HG03175 (cell line): ENCODE results near the gene ITPR1.

Source experiments
- ATAC-seq: cut with Tn5 transposase; IDR thresholded peaks from one replicate; pipeline ENCODE4 v1.9.1; 2021; ENCODE audit warnings: mild to moderate bottlenecking, moderate library complexity; ENCODE audit not compliant: unreplicated experiment

The ITPR1 gene

GRCh38 chr3:4738737-4739274, 245.7 kb downstream of the ITPR1 start:
- ATAC-seq, result peak; percentile 54

GRCh38 chr3:4739289-4740236, 246.4 kb downstream of the ITPR1 start:
- ATAC-seq, result no peak

GRCh38 chr3:4740397-4741105, 247.4 kb downstream of the ITPR1 start:
- ATAC-seq, result no peak

GRCh38 chr3:4741106-4741403, 247.9 kb downstream of the ITPR1 start:
- no peak for ATAC-seq

GRCh38 chr3:4741404-4742307, 248.5 kb downstream of the ITPR1 start:
- no peak for ATAC-seq

GRCh38 chr3:4742359-4742758, 249.2 kb downstream of the ITPR1 start:
- no peak for ATAC-seq

GRCh38 chr3:4743371-4743770, 250.2 kb downstream of the ITPR1 start:
- ATAC-seq, result no peak

GRCh38 chr3:4744405-4745234, 251.5 kb downstream of the ITPR1 start:
- no peak for ATAC-seq

GRCh38 chr3:4745235-4745610, 252.1 kb downstream of the ITPR1 start:
- no peak for ATAC-seq

GRCh38 chr3:4746241-4746958, 253.3 kb downstream of the ITPR1 start:
- ATAC-seq, result no peak

- ATAC-seq, result no peak
Measured at GRCh38 chr3:4748127-4748526, 255.0 kb downstream of the ITPR1 start.

GRCh38 chr3:4748701-4749378, 255.7 kb downstream of the ITPR1 start:
- no peak for ATAC-seq

- ATAC-seq, result no peak
Measured at GRCh38 chr3:4749567-4750002, 256.4 kb downstream of the ITPR1 start.

- no peak for ATAC-seq
Measured at GRCh38 chr3:4750306-4750968, 257.3 kb downstream of the ITPR1 start.

- ATAC-seq, result no peak
Measured at GRCh38 chr3:4751029-4751501, 257.9 kb downstream of the ITPR1 start.

- no peak for ATAC-seq
Measured at GRCh38 chr3:4751502-4752101, 258.5 kb downstream of the ITPR1 start.

- ATAC-seq, result peak; percentile 23
Measured at GRCh38 chr3:4752201-4753072, 259.3 kb downstream of the ITPR1 start.
